GM23338 (cell line): ENCODE data around the gene CYP11A1. TPM values are rescaled to one million over a fixed set of nuclear protein-coding genes. Genes with fewer than 3 reads are reported as not detected.
"Not testable (repeated sequence)": the region's sequence is repeated elsewhere in the genome, so short reads cannot be mapped to it uniquely, and the experiment has no call there.

Experiments used
- ATAC-seq: fragments of 200-7000 bp; cut with Tn5 transposase; 3 replicates; pipeline ENCODE4 v1.9.1; 2020
- DNase-seq: peaks from one replicate; pipeline ENCODE4 v3.0.0-alpha.2; 2015; ENCODE audit warnings: low spot score
- H2AFZ ChIP-seq: fragments of 200-600 bp; sonication (generic); 2 replicates; pipeline ENCODE4 v1.8.0; 2016; ENCODE audit warnings: antibody characterized with exemption, mild to moderate bottlenecking, moderate library complexity
- H3F3A ChIP-seq: fragments of 200-600 bp; sonication (generic); replicated peaks from 2 replicates; pipeline ENCODE4 v1.8.0; 2017; ENCODE audit warnings: antibody characterized with exemption, mixed run types, low read depth
- H3K27ac ChIP-seq: fragments of 200-600 bp; sonication (generic); 2 replicates; pipeline ENCODE4 v1.6.1; 2016; ENCODE audit warnings: low read depth
- H3K27me3 ChIP-seq: fragments of 200-600 bp; sonication (generic); 2 replicates; pipeline ENCODE4 v1.8.0; 2016; ENCODE audit warnings: mild to moderate bottlenecking, mixed run types, moderate library complexity; ENCODE audit not compliant: insufficient read depth
- H3K36me3 ChIP-seq: fragments of 200-600 bp; sonication (generic); 2 replicates; pipeline ENCODE4 v1.8.0; 2016; ENCODE audit warnings: mild to moderate bottlenecking; ENCODE audit not compliant: insufficient read depth
- H3K4me1 ChIP-seq: fragments of 200-600 bp; sonication (generic); 2 replicates; pipeline ENCODE4 v1.8.0; 2016; ENCODE audit warnings: mild to moderate bottlenecking, moderate library complexity; ENCODE audit not compliant: insufficient read depth
- H3K4me2 ChIP-seq: fragments of 200-600 bp; sonication (generic); 2 replicates; pipeline ENCODE4 v1.7.1; 2017; ENCODE audit warnings: mixed run types
- H3K4me3 ChIP-seq: fragments of 200-600 bp; sonication (generic); 2 replicates; pipeline ENCODE4 v1.6.1; 2016; ENCODE audit warnings: mixed run types
- H3K79me2 ChIP-seq: fragments of 200-600 bp; sonication (generic); replicated peaks from 2 replicates; pipeline ENCODE4 v1.8.0; 2017; ENCODE audit warnings: mild to moderate bottlenecking; ENCODE audit not compliant: insufficient read depth
- H3K9me2 ChIP-seq: fragments of 200-600 bp; sonication (generic); 2 replicates; pipeline ENCODE4 v1.8.0; 2017; ENCODE audit not compliant: insufficient read depth
- H4K20me1 ChIP-seq: fragments of 200-600 bp; sonication (generic); replicated peaks from 2 replicates; pipeline ENCODE4 v1.8.0; 2017; ENCODE audit warnings: mild to moderate bottlenecking; ENCODE audit not compliant: insufficient read depth
- H3K27ac Mint-ChIP-seq: 2 replicates; pipeline ENCODE4 v1.8.0; 2020; ENCODE audit warnings: inconsistent platforms, mild to moderate bottlenecking, moderate library complexity, mixed read lengths
- H3K27me3 Mint-ChIP-seq: 3 replicates; pipeline ENCODE4 v1.8.0; 2022; ENCODE audit warnings: low read depth, mild to moderate bottlenecking, moderate library complexity, mixed read lengths, inconsistent platforms; ENCODE audit not compliant: insufficient read depth, poor library complexity
- H3K36me3 Mint-ChIP-seq: 3 replicates; pipeline ENCODE4 v1.8.0; 2021; ENCODE audit warnings: low read depth, mild to moderate bottlenecking, inconsistent platforms, moderate library complexity, mixed read lengths
- H3K4me1 Mint-ChIP-seq: 3 replicates; pipeline ENCODE4 v1.8.0; 2020; ENCODE audit warnings: mild to moderate bottlenecking, inconsistent platforms, mixed read lengths
- H3K4me3 Mint-ChIP-seq: 3 replicates; pipeline ENCODE4 v1.8.0; 2021; ENCODE audit warnings: moderate library complexity, mild to moderate bottlenecking, inconsistent platforms, mixed read lengths
- H3K9me3 Mint-ChIP-seq: 3 replicates; pipeline ENCODE4 v1.8.0; 2020; ENCODE audit warnings: moderate library complexity, mild to moderate bottlenecking, inconsistent platforms, mixed read lengths
- CREB1 ChIP-seq: fragments of 250-450 bp; sonication (Bioruptor Pico); IDR thresholded peaks from 2 replicates; pipeline ENCODE4 v1.5.0; 2020; ENCODE audit warnings: low read depth, mild to moderate bottlenecking, moderate library complexity
- EZH2 ChIP-seq: fragments of 200-600 bp; sonication (generic); IDR thresholded peaks from one replicate; pipeline ENCODE4 v1.8.0; 2017; ENCODE audit warnings: antibody characterized with exemption, mild to moderate bottlenecking, low read depth; ENCODE audit not compliant: unreplicated experiment
- EZH2phosphoT487 ChIP-seq: fragments of 200-600 bp; sonication (generic); IDR thresholded peaks from one replicate; pipeline ENCODE4 v1.8.1; 2018; ENCODE audit warnings: antibody characterized with exemption; ENCODE audit not compliant: unreplicated experiment
- JUNB ChIP-seq: IDR thresholded peaks from one replicate; pipeline ENCODE4 v1.6.1; 2016; ENCODE audit warnings: antibody characterized with exemption; ENCODE audit not compliant: unreplicated experiment
- NANOG ChIP-seq: IDR thresholded peaks from 2 replicates; pipeline ENCODE4 v1.6.1; 2016; ENCODE audit warnings: antibody characterized with exemption, borderline replicate concordance
- POLR2AphosphoS5 ChIP-seq: IDR thresholded peaks from 2 replicates; pipeline ENCODE4 v1.6.1; 2016; ENCODE audit warnings: antibody characterized with exemption, low read depth
- STAT1 ChIP-seq: IDR thresholded peaks from one replicate; pipeline ENCODE4 v1.6.1; 2016; ENCODE audit warnings: antibody characterized with exemption; ENCODE audit not compliant: unreplicated experiment
- ZNF114 ChIP-seq: fragments of 250-450 bp; sonication (Bioruptor Pico); IDR thresholded peaks from 2 replicates; pipeline ENCODE4 v1.5.0; 2020; ENCODE audit warnings: mild to moderate bottlenecking, moderate library complexity
- ZNF331 ChIP-seq: fragments of 250-450 bp; sonication (Bioruptor Pico); IDR thresholded peaks from 2 replicates; pipeline ENCODE4 v1.5.0; 2020; ENCODE audit warnings: low read depth, mild to moderate bottlenecking, moderate library complexity
- polyA plus RNA-seq: library from polyadenylated mRNA; unstranded; fragments of >200 nt; fragmentation: Nextera tagmentation; extraction: Ambion mirVana; gene quantifications from 2 replicates; pipeline ENCODE4 v1.2.1, GENCODE V29; 2016
- total RNA-seq: library from RNA; depleted of rRNA; stranded (reverse); fragments of >200 nt; shearing (Covaris generic); gene quantifications from 2 replicates; pipeline ENCODE4 v1.2.3, GENCODE V29; 2014
- TF ChIP-seq, protein P1 (sequence below): IDR thresholded peaks from one replicate; pipeline ENCODE4 v1.6.1; 2018; ENCODE audit warnings: antibody characterized with exemption; ENCODE audit not compliant: unreplicated experiment
- TF ChIP-seq, protein P2 (sequence below), 2 experiments: fragments of 200-600 bp in 1 of 2; sonication (generic) in 1 of 2; conservative IDR thresholded peaks; 2 replicates each; pipeline versions ENCODE4 v1.5.1 to v1.6.1; 2016 to 2017; ENCODE audit warnings: antibody characterized with exemption in 2 of 2, low read depth in 2 of 2, mild to moderate bottlenecking in 2 of 2, moderate library complexity in 1 of 2

CYP11A1 gene
- total and polyA plus RNA-seq, 2 experiments from 2014 or later, result 1.2 to 1.7 TPM

DNA sequence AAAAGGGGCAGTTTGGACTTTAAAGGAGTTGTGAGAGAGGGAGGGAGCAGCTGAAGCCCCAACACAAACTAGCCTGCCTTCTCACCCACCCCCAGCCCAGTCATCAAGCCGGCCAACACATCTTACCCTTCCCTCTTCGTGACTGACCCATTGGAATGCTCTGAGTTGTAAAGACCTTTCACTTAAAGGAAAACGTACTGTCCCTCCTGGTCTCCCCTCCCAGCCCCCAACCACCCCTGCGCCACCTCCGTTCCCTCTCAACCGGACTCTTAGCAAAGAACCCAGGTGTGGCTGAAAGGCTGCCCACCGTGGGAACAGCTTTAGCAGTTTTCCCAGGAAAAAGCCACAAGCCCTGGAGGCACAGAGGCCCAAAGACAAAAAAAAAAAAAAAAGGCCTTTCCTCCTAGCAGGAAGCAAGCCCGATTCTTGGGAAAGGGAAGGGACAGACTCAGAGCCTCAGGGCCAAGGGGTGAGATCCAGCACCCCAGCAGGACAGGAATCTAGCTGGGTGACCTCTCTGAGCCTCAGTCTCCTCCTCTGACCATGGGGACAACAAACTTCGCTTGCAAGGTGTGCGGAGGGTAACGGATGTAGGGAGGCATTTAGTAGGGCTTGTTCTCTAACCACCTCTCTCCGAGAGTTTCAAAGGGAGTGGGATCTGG lies 2.4 kb downstream of the CYP11A1 start (continued):
- TF ChIP-seq, protein P1, sequence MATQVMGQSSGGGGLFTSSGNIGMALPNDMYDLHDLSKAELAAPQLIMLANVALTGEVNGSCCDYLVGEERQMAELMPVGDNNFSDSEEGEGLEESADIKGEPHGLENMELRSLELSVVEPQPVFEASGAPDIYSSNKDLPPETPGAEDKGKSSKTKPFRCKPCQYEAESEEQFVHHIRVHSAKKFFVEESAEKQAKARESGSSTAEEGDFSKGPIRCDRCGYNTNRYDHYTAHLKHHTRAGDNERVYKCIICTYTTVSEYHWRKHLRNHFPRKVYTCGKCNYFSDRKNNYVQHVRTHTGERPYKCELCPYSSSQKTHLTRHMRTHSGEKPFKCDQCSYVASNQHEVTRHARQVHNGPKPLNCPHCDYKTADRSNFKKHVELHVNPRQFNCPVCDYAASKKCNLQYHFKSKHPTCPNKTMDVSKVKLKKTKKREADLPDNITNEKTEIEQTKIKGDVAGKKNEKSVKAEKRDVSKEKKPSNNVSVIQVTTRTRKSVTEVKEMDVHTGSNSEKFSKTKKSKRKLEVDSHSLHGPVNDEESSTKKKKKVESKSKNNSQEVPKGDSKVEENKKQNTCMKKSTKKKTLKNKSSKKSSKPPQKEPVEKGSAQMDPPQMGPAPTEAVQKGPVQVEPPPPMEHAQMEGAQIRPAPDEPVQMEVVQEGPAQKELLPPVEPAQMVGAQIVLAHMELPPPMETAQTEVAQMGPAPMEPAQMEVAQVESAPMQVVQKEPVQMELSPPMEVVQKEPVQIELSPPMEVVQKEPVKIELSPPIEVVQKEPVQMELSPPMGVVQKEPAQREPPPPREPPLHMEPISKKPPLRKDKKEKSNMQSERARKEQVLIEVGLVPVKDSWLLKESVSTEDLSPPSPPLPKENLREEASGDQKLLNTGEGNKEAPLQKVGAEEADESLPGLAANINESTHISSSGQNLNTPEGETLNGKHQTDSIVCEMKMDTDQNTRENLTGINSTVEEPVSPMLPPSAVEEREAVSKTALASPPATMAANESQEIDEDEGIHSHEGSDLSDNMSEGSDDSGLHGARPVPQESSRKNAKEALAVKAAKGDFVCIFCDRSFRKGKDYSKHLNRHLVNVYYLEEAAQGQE, result no peak
- TF ChIP-seq, protein P2, sequence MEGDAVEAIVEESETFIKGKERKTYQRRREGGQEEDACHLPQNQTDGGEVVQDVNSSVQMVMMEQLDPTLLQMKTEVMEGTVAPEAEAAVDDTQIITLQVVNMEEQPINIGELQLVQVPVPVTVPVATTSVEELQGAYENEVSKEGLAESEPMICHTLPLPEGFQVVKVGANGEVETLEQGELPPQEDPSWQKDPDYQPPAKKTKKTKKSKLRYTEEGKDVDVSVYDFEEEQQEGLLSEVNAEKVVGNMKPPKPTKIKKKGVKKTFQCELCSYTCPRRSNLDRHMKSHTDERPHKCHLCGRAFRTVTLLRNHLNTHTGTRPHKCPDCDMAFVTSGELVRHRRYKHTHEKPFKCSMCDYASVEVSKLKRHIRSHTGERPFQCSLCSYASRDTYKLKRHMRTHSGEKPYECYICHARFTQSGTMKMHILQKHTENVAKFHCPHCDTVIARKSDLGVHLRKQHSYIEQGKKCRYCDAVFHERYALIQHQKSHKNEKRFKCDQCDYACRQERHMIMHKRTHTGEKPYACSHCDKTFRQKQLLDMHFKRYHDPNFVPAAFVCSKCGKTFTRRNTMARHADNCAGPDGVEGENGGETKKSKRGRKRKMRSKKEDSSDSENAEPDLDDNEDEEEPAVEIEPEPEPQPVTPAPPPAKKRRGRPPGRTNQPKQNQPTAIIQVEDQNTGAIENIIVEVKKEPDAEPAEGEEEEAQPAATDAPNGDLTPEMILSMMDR (conservative IDR thresholded peaks at IDR 0.05; ENCODE audit: low read depth in 2 of 2), result no peak
- TF ChIP-seq ZNF331 (CRISPR knock-in tag), result no peak
- TF ChIP-seq JUNB, result no peak
- no peak for TF ChIP-seq POLR2AphosphoS5
- TF ChIP-seq EZH2phosphoT487, result no peak
- no peak for TF ChIP-seq NANOG
- no peak for TF ChIP-seq STAT1

DNA sequence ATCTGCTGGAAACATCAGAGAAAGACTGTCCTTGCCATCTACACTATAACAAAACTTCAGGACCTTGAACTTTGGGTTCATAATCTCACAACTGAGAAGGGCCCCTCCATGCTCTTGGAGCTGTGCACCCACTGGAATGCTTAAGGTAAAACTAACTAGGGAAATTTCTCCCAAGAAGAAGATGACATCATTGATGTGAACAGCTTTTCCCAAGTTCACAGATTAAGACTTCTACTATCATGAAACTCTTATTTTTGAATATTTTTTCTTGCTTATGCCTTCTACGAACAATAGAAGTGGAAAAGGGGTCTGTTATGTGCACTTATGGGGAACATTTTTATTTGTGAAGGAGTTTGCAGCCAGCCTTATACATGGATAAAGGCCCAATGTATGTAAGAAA lies 5.0 kb downstream of the CYP11A1 start:
- H3K9me3 Mint-ChIP-seq, result no peaks in the 10 kb centered on the region
- Histone ChIP-seq H3K9me2 (no peaks in the 10 kb centered on the region), H4K20me1 (no peaks in the 10 kb centered on the region), H3K4me1 (peaks cover 46% of the 10 kb centered on the region), H3K4me3 (no peak overlapping the region), H3K79me2 (no peaks in the 10 kb centered on the region), H3K36me3 (no peaks in the 10 kb centered on the region), H3K27ac (no peak overlapping the region), H3F3A (0 out of 2 replicates have a peak, but pooled peaks cover 5% of the 10 kb centered on the region), H3K4me2 (no peak overlapping the region), H2AFZ (no peak overlapping the region), H3K27me3 (peaks cover 40% of the 10 kb centered on the region)
- TF ChIP-seq ZNF114 (CRISPR knock-in tag) (no peak), ZNF331 (CRISPR knock-in tag) (no peak), CREB1 (CRISPR knock-in tag) (no peak), POLR2AphosphoS5 (no peak), EZH2 (no peak)
- TF ChIP-seq, protein P2 (conservative IDR thresholded peaks at IDR 0.05; ENCODE audit: low read depth in 2 of 2), result no peak
- H3K4me1 Mint-ChIP-seq, result peaks cover 19% of the 10 kb centered on the region
- DNase-seq, result no peak
- H3K27ac Mint-ChIP-seq, result no peak overlapping the region
- no peaks in the 10 kb centered on the region for H3K36me3 Mint-ChIP-seq
- ATAC-seq, result no peak
- peaks cover 20% of the 10 kb centered on the region for H3K27me3 Mint-ChIP-seq
- H3K4me3 Mint-ChIP-seq, result no peak overlapping the region

DNA sequence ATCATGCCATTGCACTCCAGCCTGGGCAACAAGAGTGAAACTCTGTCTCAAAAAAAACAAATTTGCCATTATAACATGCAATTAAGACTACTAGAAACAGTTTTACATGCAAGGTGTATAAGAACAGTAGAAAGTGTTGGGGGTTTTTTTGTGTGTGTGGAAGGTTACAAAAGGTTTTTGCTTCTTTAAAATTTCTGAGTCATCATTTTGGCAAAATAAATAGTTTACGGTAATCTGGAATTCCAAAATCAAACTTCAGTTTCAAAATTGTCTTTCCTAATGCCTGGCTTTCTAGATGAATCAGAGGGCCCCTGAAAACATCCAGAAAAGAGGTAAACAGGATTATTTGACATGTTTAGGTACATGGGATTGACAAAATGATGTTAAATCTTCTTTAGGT lies 6.6 kb downstream of the CYP11A1 start:
- H3K27me3 ChIP-seq, result peaks cover 24% of the 10 kb centered on the region
- not testable (repeated sequence) for H3K4me3 Mint-ChIP-seq, H3K27ac Mint-ChIP-seq, H3K9me3 Mint-ChIP-seq, H3K36me3 Mint-ChIP-seq, H3K4me2 ChIP-seq, H3K4me3 ChIP-seq, H3K36me3 ChIP-seq, H4K20me1 ChIP-seq, H3F3A ChIP-seq, H3K9me2 ChIP-seq, ATAC-seq, H3K27ac ChIP-seq, H2AFZ ChIP-seq, H3K79me2 ChIP-seq, DNase-seq
- peaks cover 40% of the 10 kb centered on the region for H3K4me1 ChIP-seq
- Mint-ChIP-seq H3K4me1 (peaks cover 19% of the 10 kb centered on the region), H3K27me3 (peaks cover 13% of the 10 kb centered on the region)

DNA sequence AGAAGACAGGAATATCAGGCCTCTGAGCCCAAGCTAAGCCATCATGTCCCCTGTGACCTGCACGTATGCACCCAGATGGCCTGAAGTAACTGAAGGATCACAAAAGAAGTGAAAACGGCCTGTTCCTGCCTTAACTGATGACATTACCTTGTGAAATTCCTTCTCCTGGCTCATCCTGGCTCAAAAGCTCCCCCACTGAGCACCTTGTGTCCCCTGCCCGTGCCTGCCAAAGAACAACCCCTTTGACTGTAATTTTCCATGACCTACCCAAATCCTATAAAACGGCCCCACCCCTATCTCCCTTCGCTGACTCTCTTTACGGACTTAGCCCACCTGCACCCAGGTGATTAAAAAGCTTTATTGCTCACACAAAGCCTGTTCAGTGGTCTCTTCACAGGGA lies 8.1 kb downstream of the CYP11A1 start:
- Histone ChIP-seq H3K4me1 (peaks cover 29% of the 10 kb centered on the region), H3K4me2 (peak overlapping the region; percentile 21), H3K27ac (peak overlapping the region; percentile 78)
- Mint-ChIP-seq H3K9me3 (peaks cover 14% of the 10 kb centered on the region), H3K36me3 (peaks cover 14% of the 10 kb centered on the region)
- H3K27me3 ChIP-seq, H3K9me2 ChIP-seq, H3K36me3 ChIP-seq, H3K27me3 Mint-ChIP-seq, H3K79me2 ChIP-seq, ATAC-seq, H3K27ac Mint-ChIP-seq, H3K4me3 ChIP-seq, H4K20me1 ChIP-seq, H3F3A ChIP-seq, H2AFZ ChIP-seq, H3K4me1 Mint-ChIP-seq, H3K4me3 Mint-ChIP-seq: not testable (repeated sequence)
- peak; percentile 54 for DNase-seq
